ENCODE results near the gene DGLUCY.
"Not testable (repeated sequence)": the region's sequence is repeated elsewhere in the genome, so short reads cannot be mapped to it uniquely, and the experiment has no call there.

Gene DGLUCY, protein sequence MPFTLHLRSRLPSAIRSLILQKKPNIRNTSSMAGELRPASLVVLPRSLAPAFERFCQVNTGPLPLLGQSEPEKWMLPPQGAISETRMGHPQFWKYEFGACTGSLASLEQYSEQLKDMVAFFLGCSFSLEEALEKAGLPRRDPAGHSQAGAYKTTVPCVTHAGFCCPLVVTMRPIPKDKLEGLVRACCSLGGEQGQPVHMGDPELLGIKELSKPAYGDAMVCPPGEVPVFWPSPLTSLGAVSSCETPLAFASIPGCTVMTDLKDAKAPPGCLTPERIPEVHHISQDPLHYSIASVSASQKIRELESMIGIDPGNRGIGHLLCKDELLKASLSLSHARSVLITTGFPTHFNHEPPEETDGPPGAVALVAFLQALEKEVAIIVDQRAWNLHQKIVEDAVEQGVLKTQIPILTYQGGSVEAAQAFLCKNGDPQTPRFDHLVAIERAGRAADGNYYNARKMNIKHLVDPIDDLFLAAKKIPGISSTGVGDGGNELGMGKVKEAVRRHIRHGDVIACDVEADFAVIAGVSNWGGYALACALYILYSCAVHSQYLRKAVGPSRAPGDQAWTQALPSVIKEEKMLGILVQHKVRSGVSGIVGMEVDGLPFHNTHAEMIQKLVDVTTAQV

DNA sequence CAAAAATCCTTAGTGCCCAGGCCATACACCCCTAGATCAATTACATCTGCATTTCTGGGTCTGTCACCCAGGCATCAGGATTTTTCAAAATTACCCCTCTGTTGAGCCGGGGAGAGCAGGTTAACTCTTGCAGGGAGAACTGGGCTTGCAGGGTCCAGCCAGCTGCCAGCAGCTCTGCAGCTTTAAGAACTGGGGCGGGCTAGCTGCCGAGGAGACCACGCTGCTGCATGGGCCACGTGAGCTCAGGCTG, at the start of gene DGLUCY:
TSS of gene DGLUCY (plus strand) at position 245 of the 250 bp plus-strand sequence. CDS start 46,222 bp downstream, outside the sequence.
- DNase-seq = peak; percentile 88

DNA sequence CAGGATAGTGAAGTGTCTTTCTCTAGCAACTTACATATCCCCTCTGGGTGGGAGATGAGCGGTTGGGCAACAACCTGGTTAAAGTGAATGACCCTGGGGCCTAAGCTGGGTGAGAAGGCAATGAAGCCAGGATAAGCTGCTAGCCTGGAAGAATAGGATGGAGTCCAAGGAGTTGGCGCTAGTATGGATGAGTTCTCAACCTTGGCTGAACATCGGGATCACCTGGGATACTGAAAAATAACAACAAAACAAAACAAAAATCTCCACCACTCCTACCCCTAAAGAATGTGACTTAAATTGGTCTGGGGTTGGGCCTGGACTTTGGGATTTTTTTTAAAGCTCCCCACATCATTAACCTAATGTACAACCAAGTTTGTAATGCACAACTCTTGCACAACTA, 48.6 kb upstream of the DGLUCY start:
- no peak for DNase-seq

DNA sequence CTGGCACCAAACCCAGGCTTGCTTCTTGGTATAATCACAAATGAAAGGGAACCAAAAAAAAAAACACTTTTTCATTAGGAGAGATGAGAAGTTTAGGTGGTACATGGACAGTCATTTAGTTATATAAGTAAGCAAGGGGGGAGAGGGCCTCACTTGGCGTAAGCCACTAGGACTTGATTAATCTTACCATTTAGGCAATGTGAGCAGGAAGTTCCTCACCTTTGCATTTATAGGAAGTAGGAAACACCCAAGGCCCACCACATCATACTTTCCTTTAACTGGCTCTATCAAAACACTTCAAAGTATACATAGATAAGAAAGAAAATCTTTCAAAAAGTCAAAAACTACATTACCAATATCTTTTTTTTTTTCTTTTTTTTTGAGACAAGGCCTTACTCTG, 46.7 kb upstream of the DGLUCY start:
- peak; percentile 49 for DNase-seq

DNA sequence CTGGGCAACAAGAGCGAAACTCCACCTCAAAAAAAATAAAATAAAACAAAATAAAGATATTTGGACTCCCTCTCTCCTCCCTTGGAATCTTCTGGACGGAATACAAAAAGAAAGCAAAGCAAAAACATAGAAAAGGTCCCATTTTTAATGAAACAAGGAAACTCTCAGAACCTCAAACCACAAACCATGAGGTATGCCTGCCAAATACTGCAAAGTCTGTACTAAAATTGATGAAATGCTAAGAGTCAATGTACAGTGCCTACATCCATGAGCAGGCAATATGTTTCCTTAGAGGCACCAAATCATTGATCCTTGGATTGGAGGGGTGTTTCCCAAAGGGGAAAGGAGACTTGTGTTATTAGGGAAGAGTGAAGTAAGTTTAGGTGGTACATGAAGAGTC, 45.2 kb upstream of the DGLUCY start:
- DNase-seq = peak; percentile 43

GRCh38 chr14:91070572-91070971, 43.3 kb upstream of the DGLUCY start:
- no peak for DNase-seq

DNA sequence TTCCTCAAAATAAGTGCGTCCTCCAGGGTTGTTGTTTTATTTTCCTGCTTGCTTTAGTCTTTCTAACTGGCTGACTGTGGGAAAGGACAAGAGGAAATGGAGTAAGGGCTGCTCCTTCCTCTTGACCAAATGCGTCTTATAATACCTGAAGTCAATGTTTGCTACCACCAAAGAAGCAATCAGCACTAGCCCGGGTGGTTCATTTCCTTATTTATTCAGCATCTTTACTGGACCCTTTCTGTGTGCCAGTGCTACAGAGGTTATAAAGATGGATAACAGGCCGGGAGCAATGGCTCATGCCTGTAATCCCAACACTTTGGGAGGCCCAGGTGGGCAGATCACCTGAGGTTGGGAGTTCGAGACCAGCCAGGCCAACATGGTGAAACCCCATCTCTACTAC, 38.3 kb upstream of the DGLUCY start:
- DNase-seq = no peak

DNA sequence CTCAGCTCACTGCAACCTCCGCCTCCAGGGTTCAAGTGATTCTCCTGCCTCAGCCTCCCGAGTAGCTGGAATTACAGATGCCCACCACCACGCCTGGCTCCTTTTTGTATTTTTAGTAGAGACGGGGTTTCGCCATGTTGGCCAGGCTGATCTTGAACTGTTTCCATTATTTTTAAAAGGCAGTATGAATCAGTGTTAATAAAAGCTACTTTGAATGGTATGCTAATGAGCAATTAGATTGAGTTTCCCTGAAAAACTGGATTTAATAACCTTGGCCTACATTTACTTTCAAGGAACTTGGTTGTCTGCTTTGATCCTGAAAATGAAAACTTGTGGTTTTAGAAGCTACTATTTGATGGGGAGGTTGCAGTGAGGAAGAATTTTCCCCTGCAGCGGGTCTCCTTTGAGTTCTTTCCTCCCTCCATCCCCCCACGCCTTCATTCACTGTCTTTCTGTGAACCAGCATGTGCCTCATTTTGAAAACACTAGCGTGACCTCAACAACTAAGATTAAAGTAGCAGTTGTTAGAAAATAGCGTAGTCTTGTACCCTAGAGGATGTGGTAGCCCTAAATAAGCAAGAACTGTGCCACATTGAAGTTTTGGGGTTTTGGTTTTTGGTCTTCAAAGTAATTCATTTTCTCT, 35.7 kb upstream of the DGLUCY start:
- peak; percentile 93 for DNase-seq

DNA sequence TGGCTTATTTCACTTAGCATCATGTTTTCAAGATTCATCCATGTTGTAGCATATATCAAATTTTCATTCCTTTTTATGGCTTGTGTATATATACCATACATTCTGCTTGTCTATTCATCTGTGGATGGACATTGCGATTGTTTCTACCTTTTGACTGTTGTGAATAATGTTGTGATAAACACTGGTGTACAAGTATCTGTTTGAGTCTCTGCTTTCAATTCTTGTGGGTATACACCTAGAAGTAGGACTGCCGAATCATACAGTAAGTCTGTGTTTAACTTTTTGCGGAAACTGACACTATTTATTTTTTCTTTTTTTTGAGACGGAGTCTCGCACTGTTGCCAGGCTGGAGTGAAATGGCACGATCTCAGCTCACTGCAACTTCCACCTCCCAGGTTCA, 33.8 kb upstream of the DGLUCY start:
- DNase-seq = peak; percentile 70

GRCh38 chr14:91082282-91082681, 31.6 kb upstream of the DGLUCY start:
- no peak for DNase-seq

- DNase-seq = no peak
Observed at GRCh38 chr14:91084516-91084915, 29.4 kb upstream of the DGLUCY start.

DNA sequence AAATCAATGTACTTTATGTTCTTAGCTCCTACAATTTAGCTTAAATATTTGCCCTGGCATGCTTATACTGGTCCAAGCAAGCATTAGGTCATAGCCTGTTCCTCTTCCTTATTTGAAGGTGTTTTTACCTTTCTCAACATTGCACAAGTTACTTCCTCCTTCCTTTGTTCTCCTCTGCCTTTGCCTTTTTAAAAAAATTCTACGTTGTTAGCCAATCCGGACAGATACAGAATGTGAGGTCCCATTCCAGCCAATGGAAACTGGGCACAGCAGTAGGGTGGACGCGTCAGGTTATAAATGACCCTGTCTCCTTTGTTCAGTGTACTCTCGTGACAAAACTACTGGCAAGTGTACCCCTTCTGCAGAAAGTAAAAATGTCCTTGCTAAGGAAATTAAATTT, 26.4 kb upstream of the DGLUCY start:
- DNase-seq = not testable (repeated sequence)

DNA sequence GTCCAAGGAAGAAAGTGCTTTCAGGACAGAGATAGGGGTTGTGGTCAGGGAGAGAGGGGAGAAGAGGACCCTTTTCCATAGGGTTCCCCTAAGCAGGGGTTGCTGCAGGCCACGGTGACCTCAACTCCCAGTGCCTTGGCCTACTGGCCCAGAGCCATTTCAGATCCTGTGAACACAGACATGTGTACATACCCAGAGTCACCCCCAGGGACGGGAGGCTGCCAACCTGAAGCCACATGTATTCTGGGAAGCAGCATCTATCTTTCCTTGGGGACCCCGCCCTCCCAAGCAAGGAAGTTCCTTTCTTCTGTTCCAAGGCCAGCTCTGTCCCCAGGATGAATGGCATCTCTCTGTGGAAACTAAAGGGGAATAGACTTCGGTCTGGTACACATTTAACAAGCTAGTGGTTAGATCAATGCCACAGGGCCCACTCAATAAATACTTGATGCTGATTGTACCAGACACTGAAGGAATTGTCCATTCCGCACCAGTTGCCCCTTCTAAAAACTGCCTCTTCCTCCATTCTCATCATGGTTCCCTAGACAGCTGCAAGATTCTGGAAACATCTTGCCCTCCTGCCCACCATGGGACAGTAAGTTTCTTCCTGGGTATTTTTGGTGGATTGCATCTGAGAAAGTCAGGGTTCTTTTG, 25.2 kb upstream of the DGLUCY start:
- no peak for DNase-seq

GRCh38 chr14:91089958-91090535, 23.8 kb upstream of the DGLUCY start:
- DNase-seq = no peak

DNA sequence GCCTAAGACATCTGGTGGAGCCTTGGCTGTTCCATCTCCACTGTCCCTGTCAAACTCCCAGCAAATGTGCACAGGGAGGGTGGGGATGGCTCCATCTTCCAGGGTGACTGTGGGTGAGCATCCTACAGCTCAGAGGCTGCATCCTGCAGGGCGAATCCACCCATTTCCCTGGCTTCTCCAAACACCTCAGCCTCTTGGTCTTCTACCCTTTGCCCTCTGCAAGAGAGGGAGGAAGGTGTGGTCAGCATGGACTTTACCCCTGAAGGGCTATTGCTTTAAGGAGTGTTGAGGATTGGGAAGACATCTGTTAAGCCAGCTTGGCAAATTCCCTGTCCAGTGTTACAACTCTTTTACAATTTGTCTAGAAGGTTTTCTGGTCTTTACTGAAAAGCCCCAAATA, 23.1 kb upstream of the DGLUCY start:
- DNase-seq = no peak

DNA sequence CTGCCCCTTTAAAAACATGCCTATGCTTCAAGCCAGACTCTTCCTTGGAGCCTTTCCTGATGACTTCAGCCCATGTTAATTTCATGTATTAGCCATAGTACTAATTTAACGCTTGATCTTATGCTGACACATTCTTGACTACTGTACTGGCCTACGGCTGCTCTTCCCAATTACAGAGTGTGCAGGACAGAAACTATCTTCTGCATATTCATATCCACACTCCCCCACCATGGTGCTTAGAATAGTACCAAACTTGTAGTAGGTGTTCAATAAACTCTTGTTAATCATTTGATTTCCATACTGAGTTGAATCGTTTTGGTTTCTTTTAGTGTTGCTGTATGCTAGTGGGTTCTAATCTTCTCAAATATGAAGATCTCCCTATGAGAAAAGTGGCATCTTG, 21.8 kb upstream of the DGLUCY start:
- DNase-seq = no peak

- DNase-seq = not testable (repeated sequence)
Observed at GRCh38 chr14:91093743-91094472, 20.0 kb upstream of the DGLUCY start.

DNA sequence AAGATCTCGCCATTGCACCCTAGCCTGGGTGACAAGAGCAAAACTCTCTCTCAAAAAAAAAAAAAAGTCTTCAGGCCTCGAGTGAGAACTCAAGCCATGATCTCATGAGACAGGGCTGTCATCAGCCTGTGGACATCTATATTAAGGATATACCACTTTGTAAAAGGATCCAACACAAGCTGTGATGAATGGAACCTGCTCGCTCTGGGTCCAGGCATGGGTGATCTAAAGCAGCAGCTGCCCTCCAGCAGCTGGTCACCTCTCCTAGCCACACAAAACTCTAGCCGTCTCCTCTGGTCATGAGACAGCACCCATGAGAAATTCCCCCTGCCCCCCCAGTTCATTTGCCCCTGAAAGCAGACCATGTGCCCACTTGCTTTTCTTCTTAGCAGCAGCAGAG, 19.1 kb upstream of the DGLUCY start:
- no peak for DNase-seq

DNA sequence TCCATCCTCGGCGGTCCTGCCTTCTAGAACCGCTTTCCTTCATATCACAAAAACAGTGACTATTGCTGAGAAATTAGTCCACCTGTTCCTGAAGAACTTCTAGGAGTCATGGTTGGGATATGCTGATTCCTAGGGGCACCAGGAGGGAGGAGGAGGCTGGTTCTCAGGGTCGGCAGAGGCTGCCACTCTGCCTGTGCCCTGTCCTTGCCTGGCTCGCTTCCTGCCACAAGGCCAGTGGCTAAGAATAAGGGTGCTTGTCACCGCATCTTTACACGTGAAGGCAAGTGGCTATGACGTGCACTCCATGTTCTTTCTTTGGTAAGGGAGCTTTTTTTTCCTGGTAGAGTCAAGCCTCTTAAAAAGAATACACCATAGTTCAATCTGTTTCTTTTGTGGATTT, 18.7 kb upstream of the DGLUCY start:
- no peak for DNase-seq

DNA sequence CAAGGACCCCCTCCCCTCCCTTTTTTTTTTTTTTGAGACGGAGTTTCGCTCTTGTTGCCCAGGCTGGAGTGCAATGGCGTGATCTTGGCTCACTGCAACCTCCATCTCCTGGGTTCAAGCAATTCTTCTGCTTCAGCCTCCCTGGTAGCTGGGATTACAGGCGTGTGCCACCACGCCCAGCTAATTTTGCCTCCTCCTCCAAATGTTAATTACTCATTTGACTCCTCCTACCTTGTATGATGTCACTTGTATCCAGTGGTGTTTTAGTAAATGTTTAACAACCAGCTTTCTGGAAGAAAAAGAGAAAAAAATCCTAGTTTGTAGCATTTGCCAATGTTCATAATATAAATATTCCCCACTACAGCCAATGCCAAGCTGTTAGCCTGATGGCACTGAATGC, 16.2 kb upstream of the DGLUCY start:
- DNase-seq = not testable (repeated sequence)

- no peak for DNase-seq
Observed at GRCh38 chr14:91098591-91098990, 15.3 kb upstream of the DGLUCY start.

GRCh38 chr14:91100102-91100501, 13.8 kb upstream of the DGLUCY start:
- peak; percentile 58 for DNase-seq

- no peak for DNase-seq
Observed at GRCh38 chr14:91103116-91103515, 10.8 kb upstream of the DGLUCY start.
